ENCODE data around the gene HS6ST3.

- TF ChIP-seq CTCF (IDR thresholded peaks at IDR 0.05; ENCODE audit: low read depth, low read length): no peak
- no peak for TF ChIP-seq EZH2phosphoT487 (IDR thresholded peaks at IDR 0.05; ENCODE audit: low read depth)
Measured at GRCh38 chr13:96221471-96221870, 131.6 kb downstream of the HS6ST3 start.

Data from OCI-LY3 (cell line).